Measurements from ENCODE around the gene CRYGS. TPM values are rescaled to one million over a fixed set of nuclear protein-coding genes. Genes with fewer than 3 reads are reported as not detected.

Gene CRYGS
- polyA plus RNA-seq, 1 of the 3 experiments (the other 2 are of a cell fraction) = 2.1 TPM

DNA sequence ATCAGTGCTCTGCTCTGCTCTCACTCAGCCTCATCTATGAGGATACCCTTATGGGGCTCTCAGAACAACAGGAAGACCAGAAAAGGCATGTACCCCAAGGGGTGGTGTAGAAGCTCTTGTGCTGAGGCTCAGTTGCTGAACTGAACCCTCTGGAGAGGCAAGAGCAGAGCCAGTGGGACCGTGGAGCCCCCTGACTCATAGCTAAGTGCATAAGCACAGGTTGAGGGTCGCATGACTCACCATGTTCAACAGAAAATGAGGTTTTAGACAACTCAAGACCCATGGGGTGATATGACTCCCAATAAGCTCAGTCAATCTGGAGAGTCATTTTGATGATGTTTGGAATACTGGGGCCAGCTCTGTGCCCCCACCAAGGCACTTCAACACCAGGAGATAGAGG is 37.3 kb downstream of the CRYGS start:
- Histone ChIP-seq H3K27ac (ENCODE audit: low read depth in 2 of 2, low read length in 1 of 2) (no peak overlapping the region), H3K36me3 (replicated peaks in 1 of 2; ENCODE audit: control insufficient read depth in 1 of 2, insufficient read depth in 2 of 2, low read length in 1 of 2) (no peaks in the 10 kb centered on the region), H3K27me3 (ENCODE audit: insufficient read depth) (peaks cover 3% of the 10 kb centered on the region), H3K9me3 (no peaks in the 10 kb centered on the region), H3K79me2 (ENCODE audit: insufficient read depth) (no peaks in the 10 kb centered on the region), H3K4me1 (ENCODE audit: control insufficient read depth in 1 of 2, insufficient read depth in 2 of 2, low read depth in 1 of 2, low read length in 1 of 2) (peaks cover 0 to 9% of the 10 kb centered on the region in 2 experiments; a peak in 1 of 4 replicates), H2AFZ (ENCODE audit: low read depth) (no peak overlapping the region), H3K4me3 (ENCODE audit: low read depth in 2 of 2, low read length in 1 of 2) (no peak overlapping the region), H4K20me1 (ENCODE audit: insufficient read depth) (no peaks in the 10 kb centered on the region), H3K9me2 (no peaks in the 10 kb centered on the region), H3K4me2 (no peak overlapping the region), H3K9ac (no peak overlapping the region), H3F3A (replicated peaks; ENCODE audit: insufficient read depth) (no peaks in the 10 kb centered on the region)
- POLR2A ChIA-PET = no interaction called here
- TF ChIP-seq RXRA (IDR thresholded peaks at IDR 0.05; ENCODE audit: borderline replicate concordance, low read depth) = no peak
- TF ChIP-seq NRF1 (IDR thresholded peaks at IDR 0.05; ENCODE audit: low read depth, low read length) = no peak
- no peak for TF ChIP-seq TAF1 (IDR thresholded peaks at IDR 0.05; ENCODE audit: borderline replicate concordance, low read depth, low read length)
- no peak for TF ChIP-seq SIN3A (IDR thresholded peaks at IDR 0.05; ENCODE audit: borderline replicate concordance, low read depth, low read length)
- TF ChIP-seq, protein P1, sequence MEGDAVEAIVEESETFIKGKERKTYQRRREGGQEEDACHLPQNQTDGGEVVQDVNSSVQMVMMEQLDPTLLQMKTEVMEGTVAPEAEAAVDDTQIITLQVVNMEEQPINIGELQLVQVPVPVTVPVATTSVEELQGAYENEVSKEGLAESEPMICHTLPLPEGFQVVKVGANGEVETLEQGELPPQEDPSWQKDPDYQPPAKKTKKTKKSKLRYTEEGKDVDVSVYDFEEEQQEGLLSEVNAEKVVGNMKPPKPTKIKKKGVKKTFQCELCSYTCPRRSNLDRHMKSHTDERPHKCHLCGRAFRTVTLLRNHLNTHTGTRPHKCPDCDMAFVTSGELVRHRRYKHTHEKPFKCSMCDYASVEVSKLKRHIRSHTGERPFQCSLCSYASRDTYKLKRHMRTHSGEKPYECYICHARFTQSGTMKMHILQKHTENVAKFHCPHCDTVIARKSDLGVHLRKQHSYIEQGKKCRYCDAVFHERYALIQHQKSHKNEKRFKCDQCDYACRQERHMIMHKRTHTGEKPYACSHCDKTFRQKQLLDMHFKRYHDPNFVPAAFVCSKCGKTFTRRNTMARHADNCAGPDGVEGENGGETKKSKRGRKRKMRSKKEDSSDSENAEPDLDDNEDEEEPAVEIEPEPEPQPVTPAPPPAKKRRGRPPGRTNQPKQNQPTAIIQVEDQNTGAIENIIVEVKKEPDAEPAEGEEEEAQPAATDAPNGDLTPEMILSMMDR (IDR thresholded peaks at IDR 0.05) = no peak
- TF ChIP-seq, protein P2, sequence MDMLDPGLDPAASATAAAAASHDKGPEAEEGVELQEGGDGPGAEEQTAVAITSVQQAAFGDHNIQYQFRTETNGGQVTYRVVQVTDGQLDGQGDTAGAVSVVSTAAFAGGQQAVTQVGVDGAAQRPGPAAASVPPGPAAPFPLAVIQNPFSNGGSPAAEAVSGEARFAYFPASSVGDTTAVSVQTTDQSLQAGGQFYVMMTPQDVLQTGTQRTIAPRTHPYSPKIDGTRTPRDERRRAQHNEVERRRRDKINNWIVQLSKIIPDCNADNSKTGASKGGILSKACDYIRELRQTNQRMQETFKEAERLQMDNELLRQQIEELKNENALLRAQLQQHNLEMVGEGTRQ (IDR thresholded peaks at IDR 0.05; ENCODE audit: borderline replicate concordance, low read depth, low read length) = no peak
- no peak for TF ChIP-seq GATA2 (CRISPR knock-in tag; IDR thresholded peaks at IDR 0.05)
- no peak for TF ChIP-seq YY1 (IDR thresholded peaks at IDR 0.05; ENCODE audit: low read depth)
- TF ChIP-seq, protein P3, sequence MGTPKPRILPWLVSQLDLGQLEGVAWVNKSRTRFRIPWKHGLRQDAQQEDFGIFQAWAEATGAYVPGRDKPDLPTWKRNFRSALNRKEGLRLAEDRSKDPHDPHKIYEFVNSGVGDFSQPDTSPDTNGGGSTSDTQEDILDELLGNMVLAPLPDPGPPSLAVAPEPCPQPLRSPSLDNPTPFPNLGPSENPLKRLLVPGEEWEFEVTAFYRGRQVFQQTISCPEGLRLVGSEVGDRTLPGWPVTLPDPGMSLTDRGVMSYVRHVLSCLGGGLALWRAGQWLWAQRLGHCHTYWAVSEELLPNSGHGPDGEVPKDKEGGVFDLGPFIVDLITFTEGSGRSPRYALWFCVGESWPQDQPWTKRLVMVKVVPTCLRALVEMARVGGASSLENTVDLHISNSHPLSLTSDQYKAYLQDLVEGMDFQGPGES (IDR thresholded peaks at IDR 0.05; ENCODE audit: low read depth, low read length) = no peak
- no peak for TF ChIP-seq NFIC (IDR thresholded peaks at IDR 0.05; ENCODE audit: borderline replicate concordance)
- TF ChIP-seq TCF12 (IDR thresholded peaks at IDR 0.05) = no peak
- 13% methylated on average over 2 of the region's 2 CpGs for WGBS (ENCODE audit: low lambda C conversion rate)
- DNase-seq = no peak
- CTCF ChIA-PET = no interaction called here

DNA sequence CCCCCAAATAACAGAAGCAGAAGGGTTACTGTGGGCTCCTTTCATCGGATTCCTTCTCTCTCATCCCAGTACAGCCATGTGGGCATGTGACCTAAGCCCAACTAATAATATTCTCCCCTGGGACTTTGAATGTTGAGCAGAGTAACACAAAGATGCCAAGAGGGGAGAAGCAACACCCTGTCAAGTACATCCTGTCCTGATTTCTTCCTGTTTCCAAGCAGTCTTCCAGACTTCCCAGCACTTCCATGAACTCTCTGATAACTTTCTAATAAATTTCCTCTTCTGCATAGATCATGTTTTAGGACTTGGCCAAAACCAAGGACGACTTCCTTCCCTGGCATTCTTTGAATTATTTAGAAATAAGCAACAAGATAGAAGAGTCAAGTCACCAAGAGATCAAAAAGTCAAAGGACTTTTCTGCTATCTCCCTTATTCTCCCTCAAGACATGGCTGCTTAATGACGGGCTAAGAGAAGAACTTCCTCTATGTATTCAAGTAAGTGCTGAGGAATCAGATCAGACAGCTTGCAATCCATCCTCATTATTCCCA is 37.9 kb downstream of the CRYGS start:
- no peak overlapping the region for H3K27ac ChIP-seq (ENCODE audit: low read depth in 2 of 2, low read length in 1 of 2)
- no peaks in the 10 kb centered on the region for H3K9me3 ChIP-seq
- H3K4me3 ChIP-seq (ENCODE audit: low read depth in 2 of 2, low read length in 1 of 2) = no peak overlapping the region
- TF ChIP-seq, protein P1 (IDR thresholded peaks at IDR 0.05) = no peak
- no peak for TF ChIP-seq POLR2AphosphoS5 (IDR thresholded peaks at IDR 0.05; ENCODE audit: low read depth, low read length)
- no peak for TF ChIP-seq FOXJ3 (CRISPR knock-in tag; IDR thresholded peaks at IDR 0.05)
- TF ChIP-seq TCF12 (IDR thresholded peaks at IDR 0.05) = no peak
- no peak for TF ChIP-seq FOXM1 (IDR thresholded peaks at IDR 0.05; ENCODE audit: low read depth)
- no peak for TF ChIP-seq TEAD4 (IDR thresholded peaks at IDR 0.05; ENCODE audit: borderline replicate concordance, insufficient read depth)
- TF ChIP-seq, protein P3 (IDR thresholded peaks at IDR 0.05; ENCODE audit: low read depth, low read length) = no peak
- TF ChIP-seq RCOR1 (IDR thresholded peaks at IDR 0.05; ENCODE audit: low read length) = no peak
- no peak for TF ChIP-seq NRF1 (IDR thresholded peaks at IDR 0.05; ENCODE audit: low read depth, low read length)
- H4K20me1 ChIP-seq (ENCODE audit: insufficient read depth) = no peaks in the 10 kb centered on the region
- H3K36me3 ChIP-seq (replicated peaks in 1 of 2; ENCODE audit: control insufficient read depth in 1 of 2, insufficient read depth in 2 of 2, low read length in 1 of 2) = no peaks in the 10 kb centered on the region
- DNase-seq = no peak
- no peaks in the 10 kb centered on the region for H3K9me2 ChIP-seq
- no peak overlapping the region for H2AFZ ChIP-seq (ENCODE audit: low read depth)
- H3K9ac ChIP-seq = no peak overlapping the region
- no peaks in the 10 kb centered on the region for H3F3A ChIP-seq (replicated peaks; ENCODE audit: insufficient read depth)
- WGBS (ENCODE audit: low lambda C conversion rate) = 60% methylated on average over 3 of the region's 3 CpGs
- H3K79me2 ChIP-seq (ENCODE audit: insufficient read depth) = no peaks in the 10 kb centered on the region
- peaks cover 0 to 15% of the 10 kb centered on the region in 2 experiments; a peak in 1 of 4 replicates for H3K4me1 ChIP-seq (ENCODE audit: control insufficient read depth in 1 of 2, insufficient read depth in 2 of 2, low read depth in 1 of 2, low read length in 1 of 2)
- H3K27me3 ChIP-seq (ENCODE audit: insufficient read depth) = peaks cover 5% of the 10 kb centered on the region
- ChIA-PET POLR2A (no interaction called here), CTCF (no interaction called here)
- no peak overlapping the region for H3K4me2 ChIP-seq
